HepG2 (cell line): ENCODE data around the gene DZIP1L. TPM values are rescaled to one million over a fixed set of nuclear protein-coding genes. Genes with fewer than 3 reads are reported as not detected.
A peak's percentile ranks its signal among the peaks of the same experiment; 100 is the strongest.

ENCODE experiments used
- ATAC-seq: fragments of 200-7000 bp; cut with Tn5 transposase; 3 replicates; pipeline ENCODE4 v1.9.1; 2020; ENCODE audit warnings: mild to moderate bottlenecking, moderate library complexity
- BruUV-seq: library from RNA; stranded (reverse); fragments of 400-500 nt; replicated peaks from 2 replicates; lab custom pipeline; 2021; lab: Mats Ljungman, UMichigan
- CTCF ChIA-PET: fragments of 300-600 bp; formaldehyde crosslinking; extraction: SDS; loops from one replicate; lab custom pipeline; 2021; ENCODE audit warnings: low total read pairs, inconsistent platforms, low intra/inter-chr PET ratio; lab: Yijun Ruan, JAX
- POLR2A ChIA-PET: fragments of 350-600 bp; sonication (Branson Sonifier 250); formaldehyde crosslinking; loops from one replicate; lab custom pipeline; 2020; ENCODE audit warnings: antibody characterized with exemption, inconsistent platforms; lab: Yijun Ruan, JAX
- DNase-seq: peaks from one replicate; pipeline ENCODE4 v3.0.0-alpha.2; 2015; ENCODE audit warnings: low spot score
- FAIRE-seq: peaks from 3 replicates; lab custom pipeline; 2011; peaks lifted over from hg19 to GRCh38; lab: Jason Lieb, UNC
- H2AFZ ChIP-seq: one replicate; pipeline ENCODE4 v1.6.1; 2011; ENCODE audit warnings: low read length, inconsistent platforms
- H3K27ac ChIP-seq: fragments of 300-600 bp; 3 replicates; pipeline ENCODE4 v1.8.0; 2011; ENCODE audit warnings: mixed run types, mild to moderate bottlenecking, mixed read lengths, low read length, inconsistent platforms; ENCODE audit not compliant: insufficient read depth; ENCODE audit errors: extremely low read length
- H3K27me3 ChIP-seq, 2 experiments: fragments of 200-600 bp in 1 of 2; 2 replicates in 1 of 2; 3 replicates in 1 of 2; pipeline versions ENCODE4 v1.6.0 to v1.8.0; 2011; ENCODE audit warnings: low read length in 2 of 2, mild to moderate bottlenecking in 2 of 2, moderate library complexity in 2 of 2, inconsistent platforms in 1 of 2; ENCODE audit not compliant: insufficient read depth in 2 of 2, control insufficient read depth in 1 of 2
- H3K36me3 ChIP-seq, 2 experiments: fragments of 200-600 bp in 1 of 2; replicated peaks in 1 of 2; 2 replicates in 1 of 2; 3 replicates in 1 of 2; pipeline versions ENCODE4 v1.5.1 to v1.8.0; 2011; ENCODE audit warnings: low read length in 2 of 2, inconsistent platforms in 1 of 2; ENCODE audit not compliant: insufficient read depth in 2 of 2, control insufficient read depth in 1 of 2
- H3K4me1 ChIP-seq: 2 replicates; pipeline ENCODE4 v1.5.1; 2012; ENCODE audit warnings: low read length, inconsistent platforms; ENCODE audit not compliant: insufficient read depth
- H3K4me2 ChIP-seq: 2 replicates; pipeline ENCODE4 v1.6.0; 2011; ENCODE audit warnings: low read depth, low read length, inconsistent platforms
- H3K4me3 ChIP-seq, 3 experiments: fragments of 200-600 bp in 1 of 3; sonication (generic), shearing (Covaris generic) in 1 of 3; replicated peaks in 1 of 3; 2 replicates each; pipeline ENCODE4 v1.5.1; 2011 to 2016; ENCODE audit warnings: low read length in 3 of 3, inconsistent platforms in 2 of 3, low read depth in 2 of 3, mild to moderate bottlenecking in 2 of 3, control low read depth in 1 of 3, mixed read lengths in 1 of 3; ENCODE audit not compliant: insufficient read depth in 1 of 3
- H3K79me2 ChIP-seq: one replicate; pipeline ENCODE4 v1.6.1; 2011; ENCODE audit warnings: low read length, inconsistent platforms; ENCODE audit not compliant: insufficient read depth
- H3K9ac ChIP-seq: 2 replicates; pipeline ENCODE4 v1.6.0; 2011; ENCODE audit warnings: mild to moderate bottlenecking, low read depth, low read length, inconsistent platforms; ENCODE audit not compliant: insufficient read depth
- H3K9me3 ChIP-seq: 2 replicates; pipeline ENCODE4 v1.5.1; 2012; ENCODE audit warnings: mild to moderate bottlenecking, low read length
- H4K20me1 ChIP-seq: 2 replicates; pipeline ENCODE4 v1.6.0; 2011; ENCODE audit warnings: inconsistent platforms, mild to moderate bottlenecking, low read length, moderate library complexity; ENCODE audit not compliant: insufficient read depth
- JUND ChIP-seq: sonication (generic); formaldehyde crosslinking; IDR thresholded peaks from 2 replicates; pipeline ENCODE4 v1.8.0; 2022; ENCODE audit warnings: mild to moderate bottlenecking, missing genetic modification reagents
- PCBP1 ChIP-seq: fragments of 200-400 bp; formaldehyde crosslinking; IDR thresholded peaks from 2 replicates; pipeline ENCODE4 v1.6.1; 2017; ENCODE audit warnings: mild to moderate bottlenecking, low read depth, low read length, borderline replicate concordance
- SALL1 ChIP-seq: sonication (generic); formaldehyde crosslinking; IDR thresholded peaks from 2 replicates; pipeline ENCODE4 v1.8.0; 2022; ENCODE audit warnings: mild to moderate bottlenecking, missing genetic modification reagents
- SKI ChIP-seq: fragments of 450-650 bp; IDR thresholded peaks from one replicate; pipeline ENCODE4 v1.6.1; 2018; ENCODE audit warnings: mild to moderate bottlenecking; ENCODE audit not compliant: partially characterized antibody
- XRCC5 ChIP-seq: fragments of 200-400 bp; formaldehyde crosslinking; optimal IDR thresholded peaks from 2 replicates; pipeline ENCODE3; 2017; ENCODE audit warnings: mild to moderate bottlenecking, low read length
- ZBTB2 ChIP-seq: sonication (generic); formaldehyde crosslinking; IDR thresholded peaks from 2 replicates; pipeline ENCODE4 v1.8.0; 2022; ENCODE audit warnings: low read depth, missing genetic modification reagents
- ZNF629 ChIP-seq: sonication (generic); formaldehyde crosslinking; conservative IDR thresholded peaks from 2 replicates; pipeline ENCODE4 v1.5.0; 2020; ENCODE audit warnings: missing genetic modification reagents
- ZNF776 ChIP-seq: sonication (generic); formaldehyde crosslinking; IDR thresholded peaks from 2 replicates; pipeline ENCODE4 v1.4.0; 2020; ENCODE audit warnings: mild to moderate bottlenecking, missing genetic modification reagents
- WGBS: methylation state at CpG from one replicate; pipeline ENCODE4 v1.1.6; 2017; ENCODE audit warnings: low lambda C conversion rate; 5-methylcytosine and 5-hydroxymethylcytosine counted together
- in situ Hi-C: cut with HindIII; loops from 2 replicates; pipeline ENCODE4 v1.10.0; 2017; ENCODE audit warnings: low pct_unique_long_range_greater_than_20kb; ENCODE audit not compliant: extremely low pct_ligation_motif_present
- intact Hi-C: fragments of 100-400 bp; cut with micrococcal nuclease; formaldehyde crosslinking; loops from one replicate; pipeline ENCODE4 v1.10.0; 2022; ENCODE audit not compliant: unreplicated experiment
- polyA plus RNA-seq, 8 experiments: library from polyadenylated mRNA; depleted of rRNA in 3 of 8; stranded (reverse) in 7 of 8; unstranded in 1 of 8; fragments of >200 nt; fragmentation: Illumina TruSeq in 4 of 8; extraction: Trizol in 4 of 8; gene quantifications; 2 replicates each; pipeline versions ENCODE4 v1.2.1 to v1.2.3, GENCODE V29; 2011 to 2016; ENCODE audit warnings: low read depth in 4 of 8, missing spikeins in 1 of 8, mixed read lengths in 1 of 8; ENCODE audit not compliant: insufficient read depth in 1 of 8
- total RNA-seq, 5 experiments: library from RNA; depleted of rRNA; stranded (reverse); fragments of >200 nt; fragmentation: Illumina TruSeq; extraction: Trizol; gene quantifications; 2 replicates each; pipeline ENCODE4 v1.2.3, GENCODE V29; 2016; ENCODE audit warnings: low read depth in 1 of 5
- TF ChIP-seq, protein P1 (sequence below): sonication (generic); formaldehyde crosslinking; IDR thresholded peaks from 2 replicates; pipeline ENCODE4 v1.4.0; 2020; ENCODE audit warnings: missing genetic modification reagents
- TF ChIP-seq, protein P2 (sequence below): sonication (generic); formaldehyde crosslinking; IDR thresholded peaks from 2 replicates; pipeline ENCODE4 v1.5.0; 2020; ENCODE audit warnings: mild to moderate bottlenecking, missing genetic modification reagents, moderate library complexity
- TF ChIP-seq, protein P3 (sequence below): sonication (generic); formaldehyde crosslinking; IDR thresholded peaks from 2 replicates; pipeline ENCODE4 v1.4.0; 2020; ENCODE audit warnings: mild to moderate bottlenecking, missing genetic modification reagents

The DZIP1L gene
- total and polyA plus RNA-seq, 2 of the 13 experiments (the other 11 are each of a cell fraction or from before 2014, with no cell fraction given) = 0.90 to 1.2 TPM

GRCh38 chr3:138119423-138119766 is 4.0 kb upstream of the DZIP1L start (continued):
- no peak for TF ChIP-seq JUND (CRISPR knock-in tag)

- ATAC-seq = peak; percentile 75
- TF ChIP-seq SALL1 (0 out of 2 replicates have a peak, but pooled peaks have one; percentile 27), ZNF776 (CRISPR knock-in tag) (no peak), ZNF629 (peak; percentile 55; the same call in 1 of the 2 replicates), PCBP1 (no peak), ZBTB2 (no peak), XRCC5 (peak; percentile 72), SKI (peak; percentile 10)
- TF ChIP-seq, protein P1, sequence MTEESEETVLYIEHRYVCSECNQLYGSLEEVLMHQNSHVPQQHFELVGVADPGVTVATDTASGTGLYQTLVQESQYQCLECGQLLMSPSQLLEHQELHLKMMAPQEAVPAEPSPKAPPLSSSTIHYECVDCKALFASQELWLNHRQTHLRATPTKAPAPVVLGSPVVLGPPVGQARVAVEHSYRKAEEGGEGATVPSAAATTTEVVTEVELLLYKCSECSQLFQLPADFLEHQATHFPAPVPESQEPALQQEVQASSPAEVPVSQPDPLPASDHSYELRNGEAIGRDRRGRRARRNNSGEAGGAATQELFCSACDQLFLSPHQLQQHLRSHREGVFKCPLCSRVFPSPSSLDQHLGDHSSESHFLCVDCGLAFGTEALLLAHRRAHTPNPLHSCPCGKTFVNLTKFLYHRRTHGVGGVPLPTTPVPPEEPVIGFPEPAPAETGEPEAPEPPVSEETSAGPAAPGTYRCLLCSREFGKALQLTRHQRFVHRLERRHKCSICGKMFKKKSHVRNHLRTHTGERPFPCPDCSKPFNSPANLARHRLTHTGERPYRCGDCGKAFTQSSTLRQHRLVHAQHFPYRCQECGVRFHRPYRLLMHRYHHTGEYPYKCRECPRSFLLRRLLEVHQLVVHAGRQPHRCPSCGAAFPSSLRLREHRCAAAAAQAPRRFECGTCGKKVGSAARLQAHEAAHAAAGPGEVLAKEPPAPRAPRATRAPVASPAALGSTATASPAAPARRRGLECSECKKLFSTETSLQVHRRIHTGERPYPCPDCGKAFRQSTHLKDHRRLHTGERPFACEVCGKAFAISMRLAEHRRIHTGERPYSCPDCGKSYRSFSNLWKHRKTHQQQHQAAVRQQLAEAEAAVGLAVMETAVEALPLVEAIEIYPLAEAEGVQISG = 0 out of 2 replicates have a peak, but pooled peaks have one; percentile 27
- TF ChIP-seq, protein P2, sequence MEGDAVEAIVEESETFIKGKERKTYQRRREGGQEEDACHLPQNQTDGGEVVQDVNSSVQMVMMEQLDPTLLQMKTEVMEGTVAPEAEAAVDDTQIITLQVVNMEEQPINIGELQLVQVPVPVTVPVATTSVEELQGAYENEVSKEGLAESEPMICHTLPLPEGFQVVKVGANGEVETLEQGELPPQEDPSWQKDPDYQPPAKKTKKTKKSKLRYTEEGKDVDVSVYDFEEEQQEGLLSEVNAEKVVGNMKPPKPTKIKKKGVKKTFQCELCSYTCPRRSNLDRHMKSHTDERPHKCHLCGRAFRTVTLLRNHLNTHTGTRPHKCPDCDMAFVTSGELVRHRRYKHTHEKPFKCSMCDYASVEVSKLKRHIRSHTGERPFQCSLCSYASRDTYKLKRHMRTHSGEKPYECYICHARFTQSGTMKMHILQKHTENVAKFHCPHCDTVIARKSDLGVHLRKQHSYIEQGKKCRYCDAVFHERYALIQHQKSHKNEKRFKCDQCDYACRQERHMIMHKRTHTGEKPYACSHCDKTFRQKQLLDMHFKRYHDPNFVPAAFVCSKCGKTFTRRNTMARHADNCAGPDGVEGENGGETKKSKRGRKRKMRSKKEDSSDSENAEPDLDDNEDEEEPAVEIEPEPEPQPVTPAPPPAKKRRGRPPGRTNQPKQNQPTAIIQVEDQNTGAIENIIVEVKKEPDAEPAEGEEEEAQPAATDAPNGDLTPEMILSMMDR (CRISPR knock-in tag) = peak; percentile 95
- TF ChIP-seq, protein P3, sequence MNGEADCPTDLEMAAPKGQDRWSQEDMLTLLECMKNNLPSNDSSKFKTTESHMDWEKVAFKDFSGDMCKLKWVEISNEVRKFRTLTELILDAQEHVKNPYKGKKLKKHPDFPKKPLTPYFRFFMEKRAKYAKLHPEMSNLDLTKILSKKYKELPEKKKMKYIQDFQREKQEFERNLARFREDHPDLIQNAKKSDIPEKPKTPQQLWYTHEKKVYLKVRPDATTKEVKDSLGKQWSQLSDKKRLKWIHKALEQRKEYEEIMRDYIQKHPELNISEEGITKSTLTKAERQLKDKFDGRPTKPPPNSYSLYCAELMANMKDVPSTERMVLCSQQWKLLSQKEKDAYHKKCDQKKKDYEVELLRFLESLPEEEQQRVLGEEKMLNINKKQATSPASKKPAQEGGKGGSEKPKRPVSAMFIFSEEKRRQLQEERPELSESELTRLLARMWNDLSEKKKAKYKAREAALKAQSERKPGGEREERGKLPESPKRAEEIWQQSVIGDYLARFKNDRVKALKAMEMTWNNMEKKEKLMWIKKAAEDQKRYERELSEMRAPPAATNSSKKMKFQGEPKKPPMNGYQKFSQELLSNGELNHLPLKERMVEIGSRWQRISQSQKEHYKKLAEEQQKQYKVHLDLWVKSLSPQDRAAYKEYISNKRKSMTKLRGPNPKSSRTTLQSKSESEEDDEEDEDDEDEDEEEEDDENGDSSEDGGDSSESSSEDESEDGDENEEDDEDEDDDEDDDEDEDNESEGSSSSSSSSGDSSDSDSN (CRISPR knock-in tag) = peak; percentile 23; the same call in 1 of the 2 replicates
Observed at GRCh38 chr3:138118612-138119422, 3.4 kb upstream of the DZIP1L start.

More at GRCh38 chr3:138118612-138119422, 3.4 kb upstream of the DZIP1L start:
- DNase-seq (peak; percentile 70), FAIRE-seq (peak; percentile 83)
- intact Hi-C loops = loop anchor here (1.0 kb wide), 1 partner anchor 51 kb away; no protein-coding TSS in a partner anchor
- no peaks in the 10 kb centered on the region for H4K20me1 ChIP-seq
- no peaks in the 10 kb centered on the region; a peak in 3 of 5 replicates for H3K27me3 ChIP-seq
- peak overlapping the region; percentile 46; the same call in 1 of the 2 replicates for H3K4me2 ChIP-seq
- no peak overlapping the region for H3K27ac ChIP-seq
- in situ Hi-C loops = loop anchor here (5.0 kb wide), 1 partner anchor 52 kb away; no protein-coding TSS in a partner anchor
- 4% methylated on average over 4 of the region's 8 CpGs for WGBS
- ChIA-PET CTCF (interaction anchor here (3.1 kb wide), 1 partner anchor 50 kb away, joined by 64 read pairs; no protein-coding TSS in a partner anchor), POLR2A (no interaction called here)
- no peaks in the 10 kb centered on the region for H3K79me2 ChIP-seq
- no TSS peak for BruUV-seq
- H3K4me1 ChIP-seq = peaks cover 21% of the 10 kb centered on the region
- H2AFZ ChIP-seq = no peak overlapping the region
- H3K9ac ChIP-seq = no peak overlapping the region
- H3K36me3 ChIP-seq = no peaks in the 10 kb centered on the region
- no peak overlapping the region; a peak in 1 of 6 replicates for H3K4me3 ChIP-seq
- no peaks in the 10 kb centered on the region for H3K9me3 ChIP-seq
